ENCODE measurements around the gene ZSWIM3. TPM values are rescaled to one million over a fixed set of nuclear protein-coding genes. Genes with fewer than 3 reads are reported as not detected.
"Not testable (repeated sequence)": the region's sequence is repeated elsewhere in the genome, so short reads cannot be mapped to it uniquely, and the experiment has no call there.

Gene ZSWIM3
- total RNA-seq, 1 donor from 2014 or later, result 13.9 TPM

GRCh38 chr20:45853484-45853883 lies 3.9 kb upstream of the ZSWIM3 start:
- FAIRE-seq, result no peak
- DNase-seq (ENCODE audit: low spot score in 2 of 2), result no peak

GRCh38 chr20:45857882-45858216 lies 435 bp downstream of the ZSWIM3 start:
- DNase-seq (ENCODE audit: low spot score in 2 of 2), result no peak
- FAIRE-seq, result no peak

GRCh38 chr20:45859916-45860315 lies 2.5 kb downstream of the ZSWIM3 start:
- FAIRE-seq, result no peak
- DNase-seq (ENCODE audit: low spot score in 2 of 2), result no peak

GRCh38 chr20:45860560-45861220 lies 3.3 kb downstream of the ZSWIM3 start:
- DNase-seq (ENCODE audit: low spot score in 2 of 2) (no peak), FAIRE-seq (no peak)

- DNase-seq (ENCODE audit: low spot score in 2 of 2) (no peak), FAIRE-seq (no peak)
Observed at GRCh38 chr20:45861221-45862075, 4.0 kb downstream of the ZSWIM3 start.

GRCh38 chr20:45863543-45864470 lies 6.4 kb downstream of the ZSWIM3 start:
- no peak for FAIRE-seq
- DNase-seq (ENCODE audit: low spot score in 2 of 2), result no peak

GRCh38 chr20:45866454-45866853 lies 9.0 kb downstream of the ZSWIM3 start:
- DNase-seq (ENCODE audit: low spot score in 2 of 2) (no peak), FAIRE-seq (no peak)

- no peak for DNase-seq (ENCODE audit: low spot score in 2 of 2)
- FAIRE-seq, result no peak
Observed at GRCh38 chr20:45867136-45867818, 9.9 kb downstream of the ZSWIM3 start.

GRCh38 chr20:45867819-45868176 lies 10.4 kb downstream of the ZSWIM3 start:
- FAIRE-seq, result no peak
- no peak for DNase-seq (ENCODE audit: low spot score in 2 of 2)

- FAIRE-seq, result no peak
- no peak for DNase-seq (ENCODE audit: low spot score in 2 of 2)
Observed at GRCh38 chr20:45872626-45873025, 15.2 kb downstream of the ZSWIM3 start.

- FAIRE-seq (no peak), DNase-seq (ENCODE audit: low spot score in 2 of 2) (no peak)
Observed at GRCh38 chr20:45873409-45874103, 16.1 kb downstream of the ZSWIM3 start.

- FAIRE-seq; DNase-seq (ENCODE audit: low spot score in 2 of 2): not testable (repeated sequence)
Observed at GRCh38 chr20:45874104-45874481, 16.7 kb downstream of the ZSWIM3 start.

- FAIRE-seq, result no peak
- DNase-seq (ENCODE audit: low spot score in 2 of 2), result no peak
Observed at GRCh38 chr20:45874576-45874975, 17.2 kb downstream of the ZSWIM3 start.

- DNase-seq (ENCODE audit: low spot score in 2 of 2) (no peak), FAIRE-seq (no peak)
Observed at GRCh38 chr20:45878076-45878761, 20.8 kb downstream of the ZSWIM3 start.

GRCh38 chr20:45880988-45881788 lies 23.8 kb downstream of the ZSWIM3 start, which contains the start of gene ZSWIM1:
Gene ZSWIM1, plus strand, starts transcription at chr20:45881227. Its CDS starts 1,366 bp downstream, at chr20:45882593.
- DNase-seq (ENCODE audit: low spot score in 2 of 2) (peak; percentile 85 to 94), FAIRE-seq (peak; percentile 92)

GRCh38 chr20:45882469-45883099 lies 25.2 kb downstream of the ZSWIM3 start:
- no peak for FAIRE-seq
- no peak for DNase-seq (ENCODE audit: low spot score in 2 of 2)

GRCh38 chr20:45883100-45883469 lies 25.7 kb downstream of the ZSWIM3 start:
- DNase-seq (ENCODE audit: low spot score in 2 of 2), result no peak
- no peak for FAIRE-seq
